Breast epithelium (tissue), 4 donors: ENCODE results near the gene MORN1. TPM values are rescaled to one million over a fixed set of nuclear protein-coding genes. Genes with fewer than 3 reads are reported as not detected.
A peak's percentile ranks its signal among the peaks of the same experiment; 100 is the strongest.

Experiments used
- DNase-seq, 2 donors: peaks; one replicate each; pipeline ENCODE4 v3.0.0-alpha.2; 2019; ENCODE audit warnings: low spot score in 2 of 2
- H3K27ac ChIP-seq, 2 donors: fragments of 200-600 bp; sonication (generic) in 1 of 2; one replicate each; pipeline ENCODE4 v1.5.1; 2016 to 2019; ENCODE audit warnings: mild to moderate bottlenecking in 1 of 2
- H3K27me3 ChIP-seq, 2 donors: fragments of 200-600 bp; sonication (generic) in 1 of 2; one replicate each; pipeline versions ENCODE4 v1.5.1 to v1.6.0; 2017 to 2019; ENCODE audit warnings: control low read depth in 1 of 2, mild to moderate bottlenecking in 1 of 2
- H3K36me3 ChIP-seq: fragments of 200-600 bp; one replicate; pipeline ENCODE4 v1.5.1; 2019
- H3K4me1 ChIP-seq, 2 donors: fragments of 200-600 bp; sonication (generic); one replicate each; pipeline ENCODE4 v1.5.1; 2016 to 2019; ENCODE audit warnings: control low read depth in 1 of 2
- H3K4me3 ChIP-seq, 3 donors: fragments of 200-600 bp; sonication (generic); 1 replicate in 2 of 3; 2 replicates in 1 of 3; pipeline ENCODE4 v1.5.1; 2016 to 2019; ENCODE audit warnings: mild to moderate bottlenecking in 3 of 3, moderate library complexity in 2 of 3
- H3K9me3 ChIP-seq, 2 donors: fragments of 200-600 bp; sonication (generic) in 1 of 2; one replicate each; pipeline ENCODE4 v1.5.1; 2016 to 2019; ENCODE audit warnings: control low read depth in 1 of 2
- CTCF ChIP-seq, 3 donors: fragments of 450-650 bp; IDR thresholded peaks; one replicate each; pipeline ENCODE4 v1.5.1; 2016 to 2017; ENCODE audit warnings: antibody characterized with exemption in 3 of 3, mild to moderate bottlenecking in 3 of 3, moderate library complexity in 3 of 3
- POLR2A ChIP-seq: fragments of 450-650 bp; IDR thresholded peaks from one replicate; pipeline ENCODE4 v1.6.1; 2016; ENCODE audit warnings: antibody characterized with exemption, mild to moderate bottlenecking, moderate library complexity
- POLR2AphosphoS5 ChIP-seq, 3 donors: sonication (generic); formaldehyde crosslinking; IDR thresholded peaks; one replicate each; pipeline ENCODE4 v1.6.1; 2017; ENCODE audit warnings: antibody characterized with exemption in 3 of 3
- intact Hi-C: fragments of 100-400 bp; cut with DNase I; formaldehyde crosslinking; loops from one replicate; pipeline ENCODE4 v1.15.1; 2023; ENCODE audit warnings: low total_unique reads
- total RNA-seq, 3 donors: library from RNA; depleted of rRNA; stranded (reverse); fragments of >200 nt; gene quantifications; one replicate each; pipeline ENCODE4 v1.1.0, GENCODE V29; 2016

The MORN1 gene
- total RNA-seq, 3 donors from 2014 or later, result 4.0 to 18.1 (median 17.7) TPM

DNA sequence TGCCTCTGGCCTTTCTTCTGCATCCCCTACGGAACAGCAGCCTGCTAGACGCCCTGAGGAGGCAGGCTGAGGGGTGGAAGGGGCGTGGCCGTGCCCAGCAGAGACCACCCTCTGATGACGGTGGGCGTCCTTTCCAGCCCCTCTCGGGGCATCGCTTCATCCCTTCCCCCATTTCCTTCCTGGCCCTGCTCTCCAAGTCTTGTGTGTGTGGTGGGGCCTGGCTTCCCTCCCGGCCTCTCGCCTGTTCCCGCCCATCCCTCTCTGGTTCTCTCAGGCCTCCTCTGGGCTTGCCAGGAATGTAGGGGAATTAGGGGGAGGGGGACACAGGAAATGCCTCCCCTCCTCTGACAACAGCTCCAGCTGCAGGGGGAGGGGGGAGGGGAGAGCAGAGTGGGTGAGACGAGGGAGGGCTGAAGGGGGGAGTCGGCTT lies 112.1 kb downstream of the MORN1 start:
- TF ChIP-seq CTCF (IDR thresholded peaks at IDR 0.05) (no peak), POLR2AphosphoS5 (IDR thresholded peaks at IDR 0.05) (no peak), POLR2A (no peak)
- peak overlapping the region; percentile 36 to 77 for H3K27ac ChIP-seq
- H3K27me3 ChIP-seq, result no peaks in the 10 kb centered on the region
- no peak for DNase-seq
- H3K4me3 ChIP-seq, result peak overlapping the region in 1 of 3 donors; percentile 43
- H3K36me3 ChIP-seq, result no peaks in the 10 kb centered on the region
- peaks cover 25 to 31% of the 10 kb centered on the region in 2 donors for H3K4me1 ChIP-seq
- intact Hi-C loops, result no loop called here
- no peaks in the 10 kb centered on the region for H3K9me3 ChIP-seq

GRCh38 chr1:2278591-2279209 lies 112.7 kb downstream of the MORN1 start:
- H3K4me3 ChIP-seq, result peak overlapping the region in 1 of 3 donors; percentile 43
- H3K36me3 ChIP-seq, result no peaks in the 10 kb centered on the region
- intact Hi-C loops, result no loop called here
- H3K27ac ChIP-seq, result peak overlapping the region; percentile 36 to 77
- H3K27me3 ChIP-seq, result no peaks in the 10 kb centered on the region
- H3K9me3 ChIP-seq, result no peaks in the 10 kb centered on the region
- TF ChIP-seq POLR2A (no peak), CTCF (IDR thresholded peaks at IDR 0.05) (no peak), POLR2AphosphoS5 (IDR thresholded peaks at IDR 0.05) (no peak)
- DNase-seq, result no peak
- H3K4me1 ChIP-seq, result peaks cover 31 to 32% of the 10 kb centered on the region in 2 donors

DNA sequence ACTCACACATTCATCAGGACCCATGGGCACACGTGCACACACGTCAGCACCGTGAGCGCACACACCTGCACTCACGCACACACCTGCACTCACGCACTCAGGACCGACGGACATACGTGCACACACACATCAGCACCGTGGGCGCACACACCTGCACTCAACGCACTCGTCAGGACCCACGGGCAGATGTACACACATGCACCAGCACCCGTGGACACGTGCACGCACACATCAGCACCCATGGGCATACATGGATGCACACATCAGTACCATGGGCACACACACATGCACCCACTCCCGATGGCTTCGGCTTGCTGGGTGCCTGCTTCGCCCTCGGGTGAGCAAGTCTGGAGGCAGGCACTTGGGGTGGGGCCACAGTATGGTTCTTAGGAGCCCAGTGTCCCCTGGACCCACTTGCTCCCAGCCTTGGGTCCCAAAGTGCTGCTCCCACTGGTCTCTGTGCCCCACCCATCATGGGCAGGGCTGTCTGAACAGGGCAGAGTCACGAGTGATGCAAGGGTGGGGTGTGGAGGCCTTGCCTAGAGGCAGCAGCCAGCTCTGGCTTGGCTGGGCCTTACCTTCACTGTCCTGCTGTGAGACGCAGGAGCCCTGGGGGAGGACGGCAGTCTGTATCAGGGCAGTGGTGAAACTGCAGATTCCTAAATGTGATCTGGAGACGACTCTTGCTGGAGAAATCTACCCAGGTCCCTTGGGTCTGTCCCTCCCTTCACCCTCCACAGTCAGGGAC lies 113.4 kb downstream of the MORN1 start:
- no peak for TF ChIP-seq CTCF (IDR thresholded peaks at IDR 0.05)
- Histone ChIP-seq H3K27ac (peak overlapping the region in 1 of 2 donors; percentile 77), H3K36me3 (no peaks in the 10 kb centered on the region), H3K4me1 (peaks cover 34 to 37% of the 10 kb centered on the region in 2 donors), H3K9me3 (no peaks in the 10 kb centered on the region), H3K4me3 (no peak overlapping the region), H3K27me3 (no peaks in the 10 kb centered on the region)
- DNase-seq, result no peak
- intact Hi-C loops, result no loop called here

GRCh38 chr1:2276803-2277580 lies 114.4 kb downstream of the MORN1 start:
- TF ChIP-seq CTCF (IDR thresholded peaks at IDR 0.05), result no peak
- no peak for TF ChIP-seq POLR2AphosphoS5 (IDR thresholded peaks at IDR 0.05)
- TF ChIP-seq POLR2A, result no peak
- intact Hi-C loops, result no loop called here
- DNase-seq, result no peak
- peaks cover 37 to 38% of the 10 kb centered on the region in 2 donors for H3K4me1 ChIP-seq
- no peaks in the 10 kb centered on the region for H3K9me3 ChIP-seq
- H3K4me3 ChIP-seq, result no peak overlapping the region
- no peaks in the 10 kb centered on the region for H3K36me3 ChIP-seq
- no peaks in the 10 kb centered on the region for H3K27me3 ChIP-seq
- H3K27ac ChIP-seq, result peak overlapping the region; percentile 49 to 86
